ENCODE measurements around the gene SPRYD3.
"Not testable (repeated sequence)": the region's sequence is repeated elsewhere in the genome, so short reads cannot be mapped to it uniquely, and the experiment has no call there.

SPRYD3 gene

DNA sequence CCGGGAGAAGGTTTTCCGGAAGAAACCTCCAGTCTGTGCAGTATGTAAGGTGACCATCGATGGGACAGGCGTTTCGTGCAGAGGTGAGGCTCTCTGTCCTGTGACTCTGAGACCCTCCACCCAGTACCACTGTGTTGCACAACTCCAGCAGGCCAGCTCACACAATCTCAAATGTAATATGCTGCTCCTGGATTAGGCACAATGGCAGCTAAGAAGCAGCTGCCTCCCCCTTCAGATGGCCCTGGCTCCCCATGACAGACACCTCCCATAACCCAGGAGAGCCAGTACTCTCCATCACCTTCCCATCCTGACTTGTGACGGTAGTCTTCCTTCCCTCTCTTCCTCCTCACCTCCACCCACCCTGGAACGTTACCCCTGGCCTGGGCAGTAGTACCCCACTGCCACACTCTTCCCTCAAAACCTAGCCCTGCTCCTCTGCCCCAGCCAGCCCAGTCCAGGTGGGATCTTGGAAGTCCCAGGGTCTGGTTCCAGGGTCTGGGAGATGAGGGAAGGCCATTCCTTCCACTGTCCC is 27.2 kb downstream of the SPRYD3 start:
- no peak for DNase-seq

DNA sequence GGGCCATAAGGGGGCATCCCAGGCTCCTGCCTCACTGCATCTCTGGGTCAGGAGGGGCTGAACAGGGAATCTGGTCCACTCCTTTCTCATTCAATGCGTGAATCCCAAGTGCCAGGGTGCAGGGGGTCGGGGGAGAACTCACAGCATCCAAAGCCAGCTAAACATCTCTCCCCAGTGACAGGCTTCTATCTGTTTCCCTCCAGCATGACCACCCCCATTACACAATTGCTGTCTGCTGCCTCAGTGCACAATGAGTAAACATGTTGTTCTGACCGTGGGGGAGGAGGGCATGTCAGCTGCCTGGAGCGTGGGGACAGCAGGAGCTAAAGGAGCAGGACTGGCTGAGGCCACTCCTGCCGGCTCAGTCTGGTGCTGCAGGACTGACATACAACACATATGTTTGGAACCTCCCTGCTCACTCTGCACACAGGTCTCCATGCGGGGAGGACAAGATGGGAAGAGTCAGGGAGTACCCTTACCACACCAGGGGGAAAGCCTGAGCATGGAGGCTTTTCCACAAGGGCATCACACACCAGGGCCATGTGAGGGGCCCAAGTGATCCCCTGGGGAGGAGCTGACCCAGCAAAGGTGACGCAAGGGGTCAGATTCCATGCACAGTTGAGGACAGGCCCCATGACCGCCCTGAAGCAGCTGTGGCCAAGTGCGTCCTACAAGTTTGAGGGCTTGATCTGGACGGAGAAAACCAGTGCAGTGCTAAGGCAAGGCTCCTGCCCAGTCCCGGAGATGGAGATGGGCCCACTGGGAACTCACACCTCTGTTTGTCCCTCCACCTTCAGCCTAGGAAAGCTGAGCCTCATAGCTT is 27.9 kb downstream of the SPRYD3 start:
- DNase-seq = no peak

DNA sequence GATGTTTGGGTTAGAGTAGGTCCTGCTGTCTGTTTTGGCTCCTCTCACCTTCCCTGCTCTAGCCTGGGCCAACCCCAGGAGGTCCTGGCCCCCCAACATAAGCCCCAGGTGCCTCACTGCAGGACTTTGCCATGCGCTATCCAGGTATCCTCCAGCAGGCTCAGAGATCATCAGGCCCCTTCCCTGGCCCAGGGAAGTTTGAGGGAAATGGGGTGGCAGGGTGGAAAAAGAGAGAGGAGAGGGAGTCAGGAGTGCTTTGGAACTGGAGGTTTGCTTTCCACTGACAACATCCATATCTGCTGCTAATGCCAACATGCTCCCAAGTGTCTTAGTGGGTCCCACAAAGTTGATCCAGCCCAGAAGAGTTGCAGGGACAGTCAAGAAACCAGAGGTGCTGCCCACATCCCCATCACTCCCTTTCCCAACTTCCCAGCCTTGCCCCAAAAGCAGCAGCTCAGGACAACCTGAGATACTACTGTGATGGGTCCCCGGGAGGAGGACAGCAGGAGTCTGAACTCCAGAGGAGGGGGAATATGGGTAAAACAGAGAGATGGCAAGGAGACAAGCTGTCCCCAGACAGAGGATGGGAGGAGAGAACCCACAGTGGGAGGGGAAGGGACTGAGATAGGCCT is 28.6 kb downstream of the SPRYD3 start:
- no peak for DNase-seq

DNA sequence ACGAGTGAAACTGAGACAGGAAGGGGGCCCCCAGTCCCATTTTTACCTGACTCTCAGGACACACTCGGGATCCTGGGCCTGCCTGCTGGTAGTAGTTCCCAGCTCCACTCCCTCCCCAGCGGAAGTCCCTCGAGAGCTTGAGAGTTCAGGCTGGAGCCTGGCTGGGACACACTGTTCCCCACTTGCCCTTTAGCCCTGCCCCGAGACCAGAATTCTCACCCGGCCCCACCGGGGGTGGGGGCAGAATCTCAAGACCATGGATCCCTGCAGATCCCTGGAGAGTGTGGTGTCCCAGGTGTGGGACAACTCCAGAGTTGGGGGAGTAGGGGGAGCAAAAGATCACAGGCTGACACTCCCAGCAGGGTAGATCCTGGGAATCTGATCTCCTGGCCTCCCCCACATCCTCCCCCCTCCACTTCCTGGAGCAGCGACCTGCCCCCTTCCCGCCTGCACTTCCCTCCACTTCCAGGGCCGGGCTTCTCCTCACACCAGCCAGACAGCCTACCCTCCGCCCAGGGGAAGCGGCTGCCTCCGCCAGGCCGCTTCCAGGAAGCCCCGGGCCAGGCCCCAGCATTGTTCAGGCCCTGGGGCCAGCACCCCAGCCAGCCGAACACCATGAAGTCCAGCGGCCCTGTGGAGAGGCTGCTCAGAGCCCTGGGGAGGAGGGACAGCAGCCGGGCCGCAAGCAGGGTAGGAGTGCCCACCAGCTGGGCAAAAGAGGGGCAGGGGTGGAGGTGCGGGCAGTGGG is 29.4 kb downstream of the SPRYD3 start, which contains the start of gene TNS2:
TNS2 (plus strand) TSS at position 495 of the 748 bp plus-strand sequence; CDS start at position 616, 121 bp downstream.
- DNase-seq = peak; percentile 66

DNA sequence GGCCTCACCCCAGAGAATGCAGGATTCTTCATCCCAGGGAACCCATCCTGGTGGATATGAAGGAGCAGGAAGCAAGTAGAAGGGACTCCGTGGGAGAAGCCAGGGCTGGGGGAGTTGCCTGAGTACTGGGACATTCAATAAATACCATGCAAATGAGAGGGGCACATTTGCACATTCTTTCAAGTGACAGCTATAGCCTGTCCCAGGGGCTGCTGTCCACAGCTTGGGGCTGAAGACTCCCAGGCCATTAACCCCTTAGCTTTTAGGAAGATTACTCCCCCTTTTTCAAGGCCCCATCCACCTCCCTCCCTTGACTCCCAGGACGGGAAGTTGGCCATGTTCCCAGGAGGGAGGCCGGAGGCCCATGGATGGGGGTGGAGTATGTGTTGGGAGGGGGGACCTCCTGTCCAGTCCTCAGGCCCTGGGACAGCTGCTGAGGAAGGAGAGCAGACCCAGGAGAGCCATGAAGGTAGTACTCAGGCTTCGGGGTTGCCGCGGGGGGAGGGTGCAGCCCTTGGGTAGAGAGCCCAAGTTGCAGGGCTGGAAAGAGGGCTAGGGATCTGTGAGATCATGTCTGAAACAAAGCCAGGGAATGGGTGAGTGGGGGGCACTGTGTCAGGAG is 30.3 kb downstream of the SPRYD3 start:
- DNase-seq = peak; percentile 81

DNA sequence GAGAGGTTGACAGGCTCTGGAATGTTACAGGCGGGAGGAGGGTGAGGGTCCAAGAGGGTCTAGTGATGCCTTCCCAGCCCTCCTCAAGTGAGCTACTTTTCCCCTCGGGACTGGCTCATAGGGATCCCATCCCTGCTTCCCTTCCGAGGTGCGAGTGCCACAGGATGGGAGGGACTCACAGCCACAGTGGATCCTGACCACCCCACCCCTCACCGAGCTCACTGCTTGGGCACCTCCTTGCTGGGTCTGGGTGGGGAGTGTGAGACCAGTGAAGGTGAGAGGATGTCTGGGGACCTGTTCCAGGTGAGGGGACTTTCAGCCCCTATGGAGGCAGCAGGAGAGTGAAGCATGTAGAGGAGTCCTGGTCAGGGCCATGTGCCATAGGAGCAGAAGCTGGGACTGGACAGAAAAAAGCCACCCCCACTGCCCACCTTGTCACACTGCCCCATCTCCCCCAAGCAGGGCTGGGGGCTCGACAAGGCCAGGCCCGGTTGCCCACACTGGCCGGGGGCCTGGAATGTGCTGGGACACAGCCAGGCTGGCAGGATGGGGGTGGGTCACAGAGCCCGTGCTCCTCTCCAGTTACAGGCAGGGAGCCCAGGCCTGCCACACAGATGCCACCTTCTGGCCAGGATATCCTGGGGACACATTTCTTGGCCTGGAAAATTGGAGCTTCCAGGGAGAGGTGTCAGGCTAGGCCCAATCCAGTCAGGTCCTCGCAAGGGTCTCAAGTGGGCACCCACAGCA is 31.0 kb downstream of the SPRYD3 start:
- peak; percentile 82 for DNase-seq

DNA sequence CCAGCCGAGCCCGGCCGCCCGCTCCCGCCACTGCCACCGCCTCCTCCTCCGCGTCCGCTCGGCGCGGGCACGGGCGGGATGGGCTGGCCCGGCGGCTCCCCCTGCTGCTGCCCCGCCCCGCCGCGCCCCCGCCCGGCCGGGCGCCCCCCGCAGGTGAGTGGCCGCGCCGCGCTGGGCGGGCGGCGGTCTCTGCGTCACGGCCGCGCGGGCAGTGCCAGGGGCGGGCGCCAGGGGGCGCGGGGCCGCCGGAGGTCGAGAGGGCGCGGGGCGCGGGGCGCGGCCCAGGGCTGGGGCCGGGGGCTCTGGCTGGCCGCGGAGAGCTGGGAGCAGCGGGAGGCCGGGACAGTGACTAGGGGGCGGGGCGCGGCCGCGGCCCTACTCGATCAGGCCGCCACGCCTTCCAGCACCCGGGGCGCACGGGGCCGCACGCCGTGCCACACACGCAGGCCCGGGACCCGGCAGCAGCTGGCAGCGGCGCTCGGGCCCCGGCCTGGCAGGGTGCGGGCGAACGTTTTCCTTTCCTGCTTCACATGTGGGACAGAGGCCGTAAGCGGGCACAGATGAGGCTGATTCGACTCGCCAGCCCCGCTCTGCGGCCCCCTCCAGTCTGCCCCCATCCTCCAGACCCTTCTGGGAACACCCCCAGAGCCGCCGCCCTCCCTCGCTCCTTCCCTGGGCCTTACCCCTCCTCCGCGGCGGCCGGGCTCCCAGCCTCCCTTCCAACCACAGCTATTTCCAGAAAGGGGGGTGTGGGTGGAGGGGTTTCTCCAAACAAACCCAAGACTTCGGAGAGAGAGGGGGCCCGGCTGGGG is 31.8 kb downstream of the SPRYD3 start:
- peak; percentile 94 for DNase-seq

DNA sequence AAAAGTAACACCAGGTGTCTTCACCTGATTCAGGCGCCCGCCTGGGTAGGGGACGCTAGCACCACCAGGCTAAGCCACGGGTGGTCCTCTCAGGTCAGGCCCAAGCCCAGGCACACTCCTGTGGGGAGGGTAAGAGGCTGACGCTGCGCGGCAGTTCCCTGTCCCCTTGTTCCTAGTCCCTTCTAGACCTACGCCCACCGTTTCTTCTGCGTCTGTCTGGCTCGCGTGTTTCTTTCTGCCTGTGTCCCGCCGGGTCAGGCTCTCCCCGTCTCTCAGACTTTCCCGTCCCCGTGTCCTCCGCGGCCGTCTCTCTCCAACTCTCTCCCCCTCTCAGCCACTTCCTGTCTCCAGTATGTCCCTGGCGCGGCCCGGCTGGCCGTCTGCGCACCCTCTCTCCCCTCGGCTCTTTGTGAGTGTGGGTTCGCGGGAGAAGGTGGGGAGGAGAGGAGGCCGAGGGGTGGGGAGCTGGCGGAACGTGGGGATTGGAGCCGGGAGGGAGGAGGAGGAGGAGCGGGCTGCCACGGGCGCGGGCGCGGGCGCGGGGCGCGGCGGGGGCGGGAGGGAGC is 32.5 kb downstream of the SPRYD3 start:
- peak; percentile 87 for DNase-seq

DNA sequence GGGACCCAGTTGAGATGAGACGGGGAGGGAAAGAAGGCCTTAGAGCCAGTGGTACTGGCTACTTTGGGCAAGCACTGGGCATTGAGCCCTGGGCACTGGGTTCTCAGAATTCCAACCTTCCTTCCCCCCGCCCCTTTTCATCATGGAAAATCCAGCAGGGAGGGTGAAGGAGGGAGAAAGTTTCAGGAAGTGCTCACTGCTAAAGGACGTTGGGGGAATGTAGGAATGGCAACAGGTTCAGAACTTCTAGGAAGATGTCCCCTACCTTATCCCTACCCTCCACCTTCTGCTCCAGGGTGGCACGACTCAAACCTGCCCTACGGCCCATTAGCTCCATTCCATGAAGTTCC is 33.5 kb downstream of the SPRYD3 start:
- DNase-seq = no peak

DNA sequence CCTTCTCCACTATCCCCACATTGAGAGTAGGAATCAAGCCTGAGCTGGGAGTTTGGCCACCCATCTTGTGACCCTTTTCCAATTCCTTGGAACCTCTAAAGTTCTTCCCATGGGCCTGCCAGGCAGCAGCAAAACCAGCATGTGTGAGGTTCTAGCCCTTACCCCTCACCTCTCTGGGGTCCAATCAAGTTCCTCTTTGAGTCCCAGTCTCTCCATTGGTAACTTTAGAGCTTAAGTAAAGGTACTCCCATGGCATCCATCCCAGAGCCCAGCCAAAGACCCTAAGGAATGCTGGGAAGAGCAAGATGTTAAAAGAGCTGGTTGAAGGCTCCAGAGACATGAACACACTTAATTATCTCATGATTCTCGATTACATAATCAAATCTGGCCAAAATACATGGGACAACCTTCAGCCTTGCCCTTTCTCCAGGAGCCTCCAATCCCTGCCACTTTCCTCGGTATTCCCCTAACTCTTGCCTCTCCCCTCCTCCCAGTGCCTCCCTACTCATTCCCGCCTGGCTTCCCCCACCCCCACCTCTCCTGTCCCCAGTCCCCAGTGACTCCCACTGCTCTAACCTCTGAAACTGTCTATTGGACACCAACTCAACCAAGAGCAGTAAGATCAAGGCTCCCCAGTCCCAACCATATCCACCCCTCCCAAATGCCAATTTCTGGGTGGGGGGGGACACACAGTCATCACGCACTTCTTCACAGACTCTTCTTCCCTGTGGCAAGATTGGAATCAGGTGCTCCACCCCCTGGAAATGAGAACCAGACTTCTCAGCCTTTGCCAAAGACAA is 34.1 kb downstream of the SPRYD3 start:
- no peak for DNase-seq

DNA sequence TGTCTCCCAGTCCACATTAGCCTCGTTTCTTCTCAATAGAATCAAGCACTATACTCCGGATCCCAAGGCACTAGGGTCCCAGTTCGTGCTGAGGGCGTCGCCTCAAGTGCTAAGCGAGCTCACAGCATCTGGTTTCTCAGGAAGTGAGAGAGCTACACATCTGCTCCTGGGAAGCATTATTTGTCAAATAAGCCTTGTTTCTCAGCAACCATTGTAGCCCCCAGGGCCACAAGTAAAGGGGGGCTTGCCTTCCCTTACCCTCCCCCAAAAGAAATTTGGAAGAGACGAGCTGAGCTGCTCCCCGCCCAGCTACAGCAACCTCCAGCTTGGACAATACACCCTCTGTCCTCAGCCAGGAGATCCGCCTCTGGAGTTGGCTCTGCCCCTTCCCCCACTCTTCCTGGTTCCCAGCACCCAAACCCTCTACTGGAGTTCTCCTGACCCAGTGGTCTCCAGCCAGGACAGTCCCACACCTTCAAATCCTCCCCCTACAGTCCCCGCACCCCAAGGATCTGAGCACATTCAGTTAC is 35.1 kb downstream of the SPRYD3 start:
- DNase-seq = no peak

DNA sequence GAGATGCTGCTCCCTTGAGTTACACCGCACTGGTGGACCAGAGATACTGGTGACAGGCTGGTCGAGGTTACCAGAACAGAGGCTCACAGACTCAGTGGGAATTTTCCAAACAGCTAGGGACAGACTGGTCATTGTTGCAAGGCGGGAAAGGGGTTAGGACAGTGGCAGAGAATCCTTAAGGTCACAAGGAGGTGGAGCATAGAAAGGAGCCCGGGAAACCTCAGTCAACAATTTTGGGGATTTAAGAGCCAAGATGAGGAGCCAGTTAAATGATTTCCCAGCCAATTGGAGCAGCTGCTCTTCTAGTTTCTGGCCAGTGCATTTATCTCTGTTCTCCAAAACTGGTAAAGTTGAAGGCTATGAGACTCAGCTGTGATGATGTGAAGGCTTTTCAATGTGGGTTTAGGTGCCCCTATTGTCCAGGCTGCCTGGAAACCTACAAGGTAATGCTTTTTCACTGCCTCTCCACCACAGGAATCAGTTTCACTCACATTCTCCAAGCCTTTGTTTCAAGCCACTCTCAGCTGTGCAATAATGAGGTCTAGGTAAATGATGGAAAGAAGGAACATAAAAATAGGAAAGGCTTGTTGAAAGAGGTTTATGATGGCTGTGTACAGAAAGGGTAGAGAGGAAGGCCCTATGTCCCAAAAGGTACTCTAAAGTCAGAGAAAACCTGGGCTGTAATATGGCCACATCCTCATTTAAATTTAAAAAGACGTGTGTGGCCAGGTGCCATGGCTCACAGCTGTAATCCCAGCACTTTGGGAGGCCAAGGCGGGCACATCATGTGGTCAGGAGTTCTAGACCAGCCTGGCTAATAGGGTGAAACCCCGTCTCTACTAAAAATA is 36.4 kb downstream of the SPRYD3 start:
- DNase-seq = no peak

DNA sequence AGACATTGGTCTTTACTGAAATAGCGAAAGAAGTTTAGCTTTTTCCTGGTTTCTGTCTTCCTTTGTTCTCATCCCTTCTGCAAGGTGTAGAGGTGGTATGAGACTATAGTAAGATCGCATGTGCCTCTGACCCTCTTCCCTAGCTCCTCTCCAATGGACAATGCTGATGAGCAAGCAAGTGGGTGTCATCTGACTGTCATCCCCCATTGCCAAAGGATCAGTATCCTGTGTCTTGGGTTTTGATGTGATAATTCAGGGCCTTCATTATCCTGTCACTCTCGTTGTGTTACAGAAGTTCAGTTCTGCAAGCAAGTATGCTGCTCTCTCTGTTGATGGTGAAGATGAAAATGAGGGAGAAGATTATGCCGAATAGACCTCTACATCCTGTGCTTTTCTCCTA is 39.3 kb downstream of the SPRYD3 start:
- no peak for DNase-seq

DNA sequence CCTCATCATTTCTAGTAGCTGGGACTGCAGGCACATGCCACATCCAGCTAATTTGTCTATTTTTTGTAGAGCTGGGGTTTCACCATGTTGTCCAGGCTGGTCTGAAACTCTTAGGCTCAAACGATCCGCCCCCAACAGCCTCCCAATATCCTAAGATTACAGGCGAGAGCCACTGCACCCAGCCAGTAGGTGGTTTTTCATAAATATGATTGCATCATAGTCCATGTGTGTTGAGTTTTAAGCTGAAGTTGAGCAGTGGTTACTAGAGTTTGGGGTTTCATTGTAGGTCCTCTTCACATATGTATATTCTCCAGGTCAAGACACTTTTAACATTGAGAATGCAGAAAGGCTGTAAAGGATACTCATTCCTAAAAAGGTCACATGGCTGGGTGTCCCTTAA is 42.4 kb downstream of the SPRYD3 start:
- no peak for DNase-seq

DNA sequence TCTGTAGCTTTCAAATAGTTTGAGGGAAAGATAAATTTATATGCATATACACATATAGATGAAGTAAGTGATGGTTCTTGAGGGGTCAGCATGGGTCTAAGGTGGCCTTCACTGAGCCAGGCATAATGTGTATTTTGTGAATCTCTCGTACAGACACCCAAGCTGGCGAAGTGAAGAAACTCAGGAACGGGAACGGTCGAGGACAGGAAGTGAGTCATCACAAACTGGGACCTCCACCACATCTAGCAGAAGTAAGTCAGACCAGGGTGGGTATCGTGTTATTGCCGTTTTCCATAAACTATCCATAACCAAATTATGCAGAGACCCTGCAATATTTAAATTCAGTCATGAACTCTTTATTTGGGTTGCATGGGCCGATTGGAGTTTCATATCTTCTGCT is 44.7 kb downstream of the SPRYD3 start:
- DNase-seq = no peak

DNA sequence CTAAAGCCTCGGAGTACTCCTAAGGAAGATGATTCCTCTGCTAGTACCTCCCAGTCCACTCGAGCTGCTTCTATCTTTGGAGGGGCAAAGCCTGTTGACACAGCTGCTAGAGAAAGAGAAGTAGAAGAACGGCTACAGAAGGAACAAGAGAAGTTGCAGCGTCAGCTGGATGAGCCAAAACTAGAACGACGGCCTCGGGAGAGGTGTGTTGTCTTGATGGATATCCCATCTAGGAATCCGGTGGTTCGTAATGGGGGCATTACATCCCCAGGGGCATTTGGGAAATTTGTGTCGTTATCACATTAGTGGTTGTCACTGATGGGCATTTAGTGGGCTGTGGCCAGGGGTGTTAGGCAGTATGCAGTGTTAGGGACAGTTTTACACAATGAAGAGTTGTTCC is 45.4 kb downstream of the SPRYD3 start:
- DNase-seq = not testable (repeated sequence)

DNA sequence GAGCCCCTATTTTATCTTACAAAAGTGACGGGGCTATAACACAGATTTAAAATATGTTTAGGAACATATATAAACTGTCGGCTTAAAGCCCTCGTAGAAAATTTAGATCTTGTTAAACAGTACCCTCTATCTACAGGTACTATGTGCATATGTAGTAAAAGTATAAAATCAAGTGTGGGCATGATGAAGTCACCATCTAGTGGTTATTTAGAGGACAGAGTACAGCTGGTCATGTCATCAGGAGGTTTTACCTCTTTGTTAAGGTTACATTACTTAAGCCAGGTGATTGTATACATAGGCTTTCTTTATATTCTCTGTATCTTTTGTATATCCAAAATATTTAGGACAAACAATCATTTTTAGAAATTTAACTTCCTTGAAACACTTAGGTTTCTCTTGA is 47.6 kb downstream of the SPRYD3 start:
- no peak for DNase-seq

DNA sequence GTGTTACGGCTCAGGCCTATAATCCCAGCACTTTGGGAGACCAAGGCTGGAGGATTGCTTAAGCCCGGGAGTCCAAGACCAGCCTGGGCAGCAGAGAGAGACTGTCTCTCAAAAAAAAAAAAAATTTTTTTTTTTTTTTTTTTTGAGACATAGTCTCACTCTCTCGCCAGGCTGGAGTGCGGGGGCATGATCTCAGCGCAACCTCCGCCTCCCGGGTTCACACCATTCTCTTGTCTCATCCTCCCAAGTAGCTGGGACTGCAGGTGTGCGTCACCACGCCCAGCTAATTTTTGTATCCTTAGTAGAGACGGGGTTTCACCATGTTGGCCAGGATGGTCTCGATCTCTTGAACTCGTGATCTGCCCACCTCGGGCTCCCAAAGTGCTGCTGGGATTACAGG is 52.2 kb downstream of the SPRYD3 start:
- DNase-seq = not testable (repeated sequence)
